Trophoblast cell (in vitro differentiated cells and primary cell): Measurements from ENCODE around the gene GUCY2F.

Experiments used
- DNase-seq, 2 donors: peaks; one replicate each; pipeline ENCODE4 v3.0.0-alpha.2; 2016
- H2AFZ ChIP-seq: 2 replicates; pipeline ENCODE4 v1.6.1; 2013; ENCODE audit warnings: low read length, moderate library complexity, mild to moderate bottlenecking; ENCODE audit not compliant: insufficient read depth, poor library complexity
- H2AK5ac ChIP-seq: 2 replicates; pipeline ENCODE4 v1.6.1; 2013; ENCODE audit warnings: mild to moderate bottlenecking, low read length
- H2BK120ac ChIP-seq: 2 replicates; pipeline ENCODE4 v1.6.1; 2013; ENCODE audit warnings: low read length, mild to moderate bottlenecking, moderate library complexity; ENCODE audit not compliant: insufficient read depth, poor library complexity
- H2BK12ac ChIP-seq: 2 replicates; pipeline ENCODE4 v1.6.1; 2013; ENCODE audit warnings: mild to moderate bottlenecking, low read length, moderate library complexity
- H2BK5ac ChIP-seq: 2 replicates; pipeline ENCODE4 v1.6.1; 2013; ENCODE audit warnings: low read length, low read depth, moderate library complexity, mild to moderate bottlenecking; ENCODE audit not compliant: poor library complexity
- H3K14ac ChIP-seq: 2 replicates; pipeline ENCODE4 v1.6.1; 2013; ENCODE audit warnings: mild to moderate bottlenecking, low read length
- H3K18ac ChIP-seq: 2 replicates; pipeline ENCODE4 v1.6.1; 2013; ENCODE audit warnings: mild to moderate bottlenecking, low read length
- H3K23ac ChIP-seq: 2 replicates; pipeline ENCODE4 v1.6.1; 2013; ENCODE audit warnings: low read length
- H3K27ac ChIP-seq: 2 replicates; pipeline ENCODE4 v1.5.1; 2013; ENCODE audit warnings: low read depth, mild to moderate bottlenecking, inconsistent platforms, low read length, moderate library complexity
- H3K27me3 ChIP-seq: 2 replicates; pipeline ENCODE4 v1.6.1; 2013; ENCODE audit warnings: inconsistent platforms, mild to moderate bottlenecking, low read length, moderate library complexity; ENCODE audit not compliant: insufficient read depth
- H3K36me3 ChIP-seq, 2 experiments: 1 replicate in 1 of 2; 2 replicates in 1 of 2; pipeline ENCODE4 v1.6.1; 2013; ENCODE audit warnings: low read length in 2 of 2, mild to moderate bottlenecking in 2 of 2, moderate library complexity in 1 of 2; ENCODE audit not compliant: insufficient read depth in 2 of 2, control insufficient read depth in 1 of 2
- H3K4ac ChIP-seq: 2 replicates; pipeline ENCODE4 v1.6.1; 2013; ENCODE audit warnings: low read depth, mild to moderate bottlenecking, low read length, moderate library complexity
- H3K4me1 ChIP-seq, 2 experiments: 1 replicate in 1 of 2; 2 replicates in 1 of 2; pipeline ENCODE4 v1.6.1; 2013; ENCODE audit warnings: low read length in 2 of 2, mild to moderate bottlenecking in 2 of 2, moderate library complexity in 1 of 2; ENCODE audit not compliant: insufficient read depth in 2 of 2, control insufficient read depth in 1 of 2
- H3K4me2 ChIP-seq: 2 replicates; pipeline ENCODE4 v1.6.1; 2013; ENCODE audit warnings: inconsistent platforms, mild to moderate bottlenecking, low read length, moderate library complexity
- H3K4me3 ChIP-seq: 2 replicates; pipeline ENCODE4 v1.5.1; 2013; ENCODE audit warnings: mild to moderate bottlenecking, low read depth, low read length, inconsistent platforms
- H3K79me1 ChIP-seq: one replicate; pipeline ENCODE4 v1.6.1; 2013; ENCODE audit warnings: low read length
- H3K79me2 ChIP-seq: 2 replicates; pipeline ENCODE4 v1.6.1; 2013; ENCODE audit warnings: low read length, mild to moderate bottlenecking; ENCODE audit not compliant: control insufficient read depth, insufficient read depth, poor library complexity
- H3K9ac ChIP-seq: 2 replicates; pipeline ENCODE4 v1.6.1; 2013; ENCODE audit warnings: mild to moderate bottlenecking, low read length
- H3K9me3 ChIP-seq: 2 replicates; pipeline ENCODE4 v1.6.1; 2013; ENCODE audit warnings: low read depth, mild to moderate bottlenecking, control low read depth, inconsistent platforms, low read length; ENCODE audit not compliant: insufficient read depth
- H4K12ac ChIP-seq: 2 replicates; pipeline ENCODE4 v1.6.1; 2013; ENCODE audit warnings: low read depth, mild to moderate bottlenecking, low read length, moderate library complexity
- H4K8ac ChIP-seq: 2 replicates; pipeline ENCODE4 v1.6.1; 2013; ENCODE audit warnings: low read depth, mild to moderate bottlenecking, low read length, moderate library complexity
- H4K91ac ChIP-seq: one replicate; pipeline ENCODE4 v1.6.1; 2013; ENCODE audit warnings: low read depth, mild to moderate bottlenecking, low read length, moderate library complexity
- WGBS: extraction: QIAGEN DNeasy Blood & Tissue Kit; methylation state at CpG from one replicate; pipeline ENCODE4 v1.1.7; 2013; ENCODE audit warnings: missing lambda C conversion rate; ENCODE audit not compliant: insufficient read length, insufficient coverage; ENCODE audit errors: extremely low coverage; 5-methylcytosine and 5-hydroxymethylcytosine counted together

The GUCY2F gene

DNA sequence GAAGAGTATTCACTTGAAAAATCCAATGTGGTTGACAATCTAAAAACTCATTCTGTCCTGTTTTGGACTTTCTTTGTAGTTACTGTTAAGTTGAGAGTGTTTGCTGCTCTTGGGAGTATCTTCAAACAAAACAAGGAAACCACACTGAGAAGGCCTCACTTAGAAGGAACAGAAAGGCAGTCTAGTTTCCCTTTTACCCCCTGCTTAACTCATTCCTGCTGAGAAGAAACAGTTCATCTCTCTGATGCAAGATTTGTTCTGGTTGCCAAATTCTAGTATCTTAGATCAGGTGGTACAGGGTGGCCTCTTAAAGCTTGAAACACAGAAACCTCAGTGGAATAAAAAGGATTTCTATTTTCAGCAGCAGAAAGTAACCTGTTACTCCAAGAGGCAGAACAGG is 41.4 kb downstream of the GUCY2F start:
- Histone ChIP-seq H3K9me3 (no peaks in the 10 kb centered on the region), H3K79me1 (no peaks in the 10 kb centered on the region), H3K4ac (no peak overlapping the region), H3K4me2 (no peak overlapping the region), H3K4me1 (no peaks in the 10 kb centered on the region), H3K4me3 (no peak overlapping the region), H2BK12ac (no peak overlapping the region), H4K91ac (no peak overlapping the region), H2AFZ (no peak overlapping the region), H3K27ac (no peak overlapping the region), H4K8ac (no peak overlapping the region), H3K27me3 (no peaks in the 10 kb centered on the region), H2BK120ac (no peak overlapping the region), H3K79me2 (no peaks in the 10 kb centered on the region), H3K14ac (no peak overlapping the region), H3K18ac (no peak overlapping the region), H2BK5ac (no peak overlapping the region), H2AK5ac (no peak overlapping the region), H3K23ac (no peak overlapping the region), H3K36me3 (no peaks in the 10 kb centered on the region), H3K9ac (no peak overlapping the region), H4K12ac (no peak overlapping the region)
- no peak for DNase-seq

- Histone ChIP-seq H2BK5ac (no peak overlapping the region), H3K27me3 (no peaks in the 10 kb centered on the region), H3K9ac (no peak overlapping the region), H3K4me1 (no peaks in the 10 kb centered on the region), H2BK12ac (no peak overlapping the region), H3K79me2 (no peaks in the 10 kb centered on the region), H3K4me2 (no peak overlapping the region), H2AK5ac (no peak overlapping the region), H2AFZ (no peak overlapping the region), H3K27ac (no peak overlapping the region), H3K18ac (no peak overlapping the region), H4K91ac (no peak overlapping the region), H3K36me3 (no peaks in the 10 kb centered on the region), H3K23ac (no peak overlapping the region), H3K9me3 (no peaks in the 10 kb centered on the region), H3K14ac (no peak overlapping the region), H4K8ac (no peak overlapping the region), H3K4me3 (no peak overlapping the region), H3K79me1 (no peaks in the 10 kb centered on the region), H2BK120ac (no peak overlapping the region), H4K12ac (no peak overlapping the region), H3K4ac (no peak overlapping the region)
- no CpG with 5 or more reads among the region's 2 CpGs for WGBS
- DNase-seq = no peak
Measured at GRCh38 chrX:109409181-109409580, 72.7 kb downstream of the GUCY2F start.

DNA sequence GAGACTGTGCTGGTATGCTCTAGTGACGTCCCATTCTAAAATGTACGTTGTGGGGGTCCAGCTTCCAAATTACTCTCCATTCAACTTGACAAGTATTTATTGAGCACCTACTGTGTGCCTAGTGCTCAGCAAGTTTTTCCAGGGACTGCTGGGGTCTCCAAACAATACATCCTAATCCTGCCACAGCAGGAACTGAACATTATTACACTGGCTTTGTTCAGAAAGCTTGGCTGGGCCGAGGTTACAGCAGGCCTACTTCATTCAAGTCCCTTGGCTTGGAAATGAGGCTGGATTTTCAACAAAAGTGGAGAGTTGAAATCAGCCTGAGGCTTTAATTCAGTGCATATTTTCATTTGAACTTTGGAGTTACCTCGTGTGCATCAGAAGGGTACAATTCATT is 78.0 kb downstream of the GUCY2F start:
- no peak overlapping the region for H2BK5ac ChIP-seq
- H4K91ac ChIP-seq = no peak overlapping the region
- H3K4me1 ChIP-seq = no peaks in the 10 kb centered on the region
- H3K14ac ChIP-seq = no peak overlapping the region
- no peaks in the 10 kb centered on the region for H3K9me3 ChIP-seq
- no peak overlapping the region for H3K23ac ChIP-seq
- H3K18ac ChIP-seq = no peak overlapping the region
- no peak overlapping the region for H2AFZ ChIP-seq
- H3K4ac ChIP-seq = no peak overlapping the region
- H4K12ac ChIP-seq = no peak overlapping the region
- H2BK12ac ChIP-seq = no peak overlapping the region
- no peak overlapping the region for H2BK120ac ChIP-seq
- no CpG with 5 or more reads among the region's 4 CpGs for WGBS
- no peaks in the 10 kb centered on the region for H3K27me3 ChIP-seq
- no peak overlapping the region for H4K8ac ChIP-seq
- H3K36me3 ChIP-seq = no peaks in the 10 kb centered on the region
- no peaks in the 10 kb centered on the region for H3K79me1 ChIP-seq
- no peak overlapping the region for H3K27ac ChIP-seq
- no peak overlapping the region for H3K9ac ChIP-seq
- no peak overlapping the region for H3K4me3 ChIP-seq
- H3K79me2 ChIP-seq = no peaks in the 10 kb centered on the region
- no peak overlapping the region for H3K4me2 ChIP-seq
- DNase-seq = no peak
- H2AK5ac ChIP-seq = no peak overlapping the region

DNA sequence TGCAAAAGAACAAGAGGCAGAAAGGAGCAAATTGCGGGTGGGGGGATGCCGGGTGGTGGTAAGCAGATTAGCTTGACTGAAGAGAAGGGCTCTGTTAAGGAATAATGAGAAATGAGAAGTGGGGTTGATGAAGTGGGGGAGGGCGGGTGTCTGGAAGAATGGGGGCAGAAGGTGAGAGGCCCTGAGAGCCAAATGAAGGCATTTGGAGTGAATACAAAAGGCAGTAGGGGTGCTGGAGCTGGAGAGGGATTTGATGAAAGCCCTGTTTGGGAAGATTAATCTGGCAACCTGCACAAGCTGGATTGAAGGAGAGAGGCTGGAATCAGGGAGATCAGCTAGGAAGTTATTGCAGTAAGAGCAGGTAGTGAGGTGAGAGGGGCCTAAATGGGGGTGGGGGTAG is 82.1 kb downstream of the GUCY2F start:
- no peak overlapping the region for H3K14ac ChIP-seq
- H3K4me2 ChIP-seq = no peak overlapping the region
- no peaks in the 10 kb centered on the region for H3K79me1 ChIP-seq
- no CpG with 5 or more reads among the region's 3 CpGs for WGBS
- H3K9me3 ChIP-seq = no peaks in the 10 kb centered on the region
- no peak overlapping the region for H2AFZ ChIP-seq
- H3K23ac ChIP-seq = no peak overlapping the region
- H2AK5ac ChIP-seq = no peak overlapping the region
- no peak overlapping the region for H3K4ac ChIP-seq
- no peak overlapping the region for H4K8ac ChIP-seq
- H3K18ac ChIP-seq = no peak overlapping the region
- no peak overlapping the region for H3K9ac ChIP-seq
- no peak for DNase-seq
- no peak overlapping the region for H2BK120ac ChIP-seq
- H3K27me3 ChIP-seq = no peaks in the 10 kb centered on the region
- no peaks in the 10 kb centered on the region for H3K36me3 ChIP-seq
- no peak overlapping the region for H3K27ac ChIP-seq
- no peaks in the 10 kb centered on the region for H3K79me2 ChIP-seq
- no peak overlapping the region for H2BK5ac ChIP-seq
- H4K12ac ChIP-seq = no peak overlapping the region
- H4K91ac ChIP-seq = no peak overlapping the region
- H2BK12ac ChIP-seq = no peak overlapping the region
- no peak overlapping the region for H3K4me3 ChIP-seq
- H3K4me1 ChIP-seq = no peaks in the 10 kb centered on the region

GRCh38 chrX:109398833-109399232 is 83.1 kb downstream of the GUCY2F start:
- Histone ChIP-seq H2BK12ac (no peak overlapping the region), H3K36me3 (no peaks in the 10 kb centered on the region), H4K12ac (no peak overlapping the region), H3K14ac (no peak overlapping the region), H3K27ac (no peak overlapping the region), H3K9ac (no peak overlapping the region), H4K91ac (no peak overlapping the region), H4K8ac (no peak overlapping the region), H3K4me3 (no peak overlapping the region), H3K4me2 (no peak overlapping the region), H2BK120ac (no peak overlapping the region), H3K4ac (no peak overlapping the region), H3K23ac (no peak overlapping the region), H2BK5ac (no peak overlapping the region), H3K79me1 (no peaks in the 10 kb centered on the region), H3K79me2 (no peaks in the 10 kb centered on the region), H2AFZ (no peak overlapping the region), H3K4me1 (no peaks in the 10 kb centered on the region), H3K18ac (no peak overlapping the region), H3K9me3 (no peaks in the 10 kb centered on the region), H3K27me3 (no peaks in the 10 kb centered on the region), H2AK5ac (no peak overlapping the region)
- no CpG with 5 or more reads among the region's 2 CpGs for WGBS
- DNase-seq = no peak
